Measurements from ENCODE around the gene DLL4.

GRCh38 chr15:40926659-40927494 lies 2.3 kb upstream of the DLL4 start:
- no peak for TF ChIP-seq CTCF (IDR thresholded peaks at IDR 0.05)
- TF ChIP-seq POLR2A (IDR thresholded peaks at IDR 0.05), result no peak

Measured in lower leg skin (tissue), 3 donors.